Chondrocyte (in vitro differentiated cells): Measurements from ENCODE around the gene SLC50A1. TPM values are rescaled to one million over a fixed set of nuclear protein-coding genes. Genes with fewer than 3 reads are reported as not detected.
A peak's percentile ranks its signal among the peaks of the same experiment; 100 is the strongest.

Experiments used
- DNase-seq: peaks from one replicate; pipeline ENCODE4 v3.0.0; 2021; ENCODE audit warnings: mixed read lengths, low spot score
- H3K27ac Mint-ChIP-seq: one replicate; pipeline ENCODE4 v1.8.0; 2021; ENCODE audit warnings: mild to moderate bottlenecking, moderate library complexity, mixed read lengths; ENCODE audit not compliant: unreplicated experiment
- H3K27me3 Mint-ChIP-seq: 2 replicates; pipeline ENCODE4 v1.8.0; 2021; ENCODE audit warnings: low read depth, mixed read lengths
- H3K36me3 Mint-ChIP-seq: 2 replicates; pipeline ENCODE4 v1.8.0; 2021; ENCODE audit warnings: low read depth, mixed read lengths
- H3K4me1 Mint-ChIP-seq: 2 replicates; pipeline ENCODE4 v1.8.0; 2021; ENCODE audit warnings: low read depth, mild to moderate bottlenecking, mixed read lengths
- H3K4me3 Mint-ChIP-seq: one replicate; pipeline ENCODE4 v1.8.0; 2021; ENCODE audit warnings: mild to moderate bottlenecking, moderate library complexity, mixed read lengths; ENCODE audit not compliant: unreplicated experiment
- H3K9me3 Mint-ChIP-seq: 2 replicates; pipeline ENCODE4 v1.8.0; 2021; ENCODE audit warnings: low read depth, mixed read lengths
- CTCF ChIP-seq: fragments of 200-600 bp; sonication (generic); IDR thresholded peaks from 2 replicates; pipeline ENCODE4 v1.5.0; 2021; ENCODE audit warnings: antibody characterized with exemption, mild to moderate bottlenecking, moderate library complexity
- total RNA-seq: library from RNA; stranded (reverse); gene quantifications from 3 replicates; pipeline ENCODE4 v1.2.1, GENCODE V29; 2021

Gene SLC50A1
- total RNA-seq, 1 donor from 2014 or later: 37.9 TPM

GRCh38 chr1:155136748-155137147, 1.1 kb downstream of the SLC50A1 start:
- no peak for DNase-seq
- H3K4me1 Mint-ChIP-seq: peaks cover 52% of the 10 kb centered on the region

GRCh38 chr1:155137154-155137949, 1.7 kb downstream of the SLC50A1 start:
- Mint-ChIP-seq H3K4me1 (peaks cover 49% of the 10 kb centered on the region), H3K27ac (peak overlapping the region; percentile 98), H3K27me3 (no peaks in the 10 kb centered on the region), H3K4me3 (peak overlapping the region; percentile 100), H3K9me3 (no peaks in the 10 kb centered on the region), H3K36me3 (peaks cover 6% of the 10 kb centered on the region)
- TF ChIP-seq CTCF: no peak
- no peak for DNase-seq

More at GRCh38 chr1:155136748-155137147, 1.1 kb downstream of the SLC50A1 start:
- TF ChIP-seq CTCF: no peak
- H3K4me3 Mint-ChIP-seq: peak overlapping the region; percentile 100
- no peaks in the 10 kb centered on the region for H3K9me3 Mint-ChIP-seq
- peaks cover 8% of the 10 kb centered on the region for H3K36me3 Mint-ChIP-seq
- peak overlapping the region; percentile 98 for H3K27ac Mint-ChIP-seq
- no peaks in the 10 kb centered on the region for H3K27me3 Mint-ChIP-seq

GRCh38 chr1:155139895-155140629, 4.4 kb downstream of the SLC50A1 start, which contains the start of gene DPM3:
DPM3 (minus strand) TSS chr1:155140531; CDS start chr1:155140240, 291 bp downstream.
- Mint-ChIP-seq H3K9me3 (no peaks in the 10 kb centered on the region), H3K36me3 (peaks cover 2% of the 10 kb centered on the region), H3K27me3 (no peaks in the 10 kb centered on the region), H3K27ac (peak within 1 kb of the TSS; percentile 99), H3K4me1 (peaks cover 43% of the 10 kb centered on the region), H3K4me3 (peak within 1 kb of the TSS; percentile 99)
- DNase-seq: peak; percentile 96
- no peak for TF ChIP-seq CTCF

GRCh38 chr1:155140630-155140953, 4.9 kb downstream of the SLC50A1 start:
- DNase-seq: no peak
- H3K9me3 Mint-ChIP-seq: no peaks in the 10 kb centered on the region
- H3K4me1 Mint-ChIP-seq: peaks cover 40% of the 10 kb centered on the region
- H3K36me3 Mint-ChIP-seq: peaks cover 2% of the 10 kb centered on the region
- peak overlapping the region; percentile 99 for H3K4me3 Mint-ChIP-seq
- peaks cover 2% of the 10 kb centered on the region for H3K27me3 Mint-ChIP-seq
- TF ChIP-seq CTCF: no peak
- H3K27ac Mint-ChIP-seq: peak overlapping the region; percentile 99

- no peak for TF ChIP-seq CTCF
- Mint-ChIP-seq H3K4me1 (peaks cover 34% of the 10 kb centered on the region), H3K27me3 (peaks cover 6% of the 10 kb centered on the region), H3K27ac (no peak overlapping the region), H3K4me3 (no peak overlapping the region), H3K9me3 (no peaks in the 10 kb centered on the region), H3K36me3 (peaks cover 2% of the 10 kb centered on the region)
- no peak for DNase-seq
Observed at GRCh38 chr1:155141749-155142148, 6.1 kb downstream of the SLC50A1 start.
